Activated T-helper 2 cell treated with anti-CD3 and anti-CD28 coated beads, Interferon-gamma antibody, Interleukin-2, Interleukin-4, amounts not matched to agents 10 μg/mL and 5 μg/mL and 100 μg/mL, durations not matched to agents 14 hours and 24 hours and 36 hours (primary cell): ENCODE results near the gene SNX3. TPM values are rescaled to one million over a fixed set of nuclear protein-coding genes. Genes with fewer than 3 reads are reported as not detected.

Source experiments
- DNase-seq: peaks from one replicate; pipeline ENCODE4 v3.0.0; 2021; ENCODE audit warnings: low spot score
- H3K27ac Mint-ChIP-seq: one replicate; pipeline ENCODE4 v1.8.0; 2021; ENCODE audit warnings: mixed read lengths
- H3K27me3 Mint-ChIP-seq: one replicate; pipeline ENCODE4 v1.8.0; 2021; ENCODE audit warnings: low read depth, mixed read lengths
- H3K36me3 Mint-ChIP-seq: one replicate; pipeline ENCODE4 v1.8.0; 2021; ENCODE audit warnings: low read depth, mixed read lengths
- H3K4me1 Mint-ChIP-seq: one replicate; pipeline ENCODE4 v1.8.0; 2021; ENCODE audit warnings: low read depth, mixed read lengths
- H3K4me3 Mint-ChIP-seq: one replicate; pipeline ENCODE4 v1.8.0; 2021; ENCODE audit warnings: low read depth, mild to moderate bottlenecking, moderate library complexity, mixed read lengths
- H3K9me3 Mint-ChIP-seq: one replicate; pipeline ENCODE4 v1.8.0; 2021; ENCODE audit warnings: mixed read lengths
- intact Hi-C: fragments of 100-400 bp; cut with micrococcal nuclease; formaldehyde crosslinking; loops from one replicate; pipeline ENCODE4 v1.15.1; 2023
- total RNA-seq: library from RNA; stranded (reverse); gene quantifications from 2 replicates; pipeline ENCODE4 v1.2.3, GENCODE V29; 2022

SNX3 gene
- total RNA-seq, 1 donor from 2014 or later = 73.9 TPM

GRCh38 chr6:108222064-108222463, 38.8 kb downstream of the SNX3 start:
- Mint-ChIP-seq H3K4me1 (peaks cover 11% of the 10 kb centered on the region), H3K27ac (peak overlapping the region; percentile 76), H3K36me3 (peaks cover 38% of the 10 kb centered on the region), H3K4me3 (no peak overlapping the region), H3K9me3 (no peaks in the 10 kb centered on the region), H3K27me3 (no peaks in the 10 kb centered on the region)
- DNase-seq = no peak
- intact Hi-C loops = no loop called here

- Mint-ChIP-seq H3K27me3 (no peaks in the 10 kb centered on the region), H3K4me1 (peaks cover 2% of the 10 kb centered on the region), H3K36me3 (peaks cover 38% of the 10 kb centered on the region), H3K9me3 (no peaks in the 10 kb centered on the region), H3K27ac (no peak overlapping the region), H3K4me3 (no peak overlapping the region)
- intact Hi-C loops = no loop called here
- DNase-seq = no peak
Observed at GRCh38 chr6:108211671-108212070, 49.2 kb downstream of the SNX3 start.

- Mint-ChIP-seq H3K27ac (no peak overlapping the region), H3K9me3 (no peaks in the 10 kb centered on the region), H3K36me3 (peaks cover 37% of the 10 kb centered on the region), H3K4me3 (no peak overlapping the region), H3K27me3 (no peaks in the 10 kb centered on the region), H3K4me1 (peaks cover 2% of the 10 kb centered on the region)
- no peak for DNase-seq
- intact Hi-C loops = no loop called here
Observed at GRCh38 chr6:108210556-108210955, 50.3 kb downstream of the SNX3 start.

GRCh38 chr6:108209738-108210137, 51.1 kb downstream of the SNX3 start:
- H3K4me3 Mint-ChIP-seq = no peak overlapping the region
- peaks cover 2% of the 10 kb centered on the region for H3K4me1 Mint-ChIP-seq
- H3K27ac Mint-ChIP-seq = no peak overlapping the region
- H3K9me3 Mint-ChIP-seq = no peaks in the 10 kb centered on the region
- peaks cover 32% of the 10 kb centered on the region for H3K36me3 Mint-ChIP-seq
- H3K27me3 Mint-ChIP-seq = no peaks in the 10 kb centered on the region
- no peak for DNase-seq
- intact Hi-C loops = no loop called here

- peaks cover 27% of the 10 kb centered on the region for H3K36me3 Mint-ChIP-seq
- H3K4me1 Mint-ChIP-seq = peaks cover 2% of the 10 kb centered on the region
- no peaks in the 10 kb centered on the region for H3K27me3 Mint-ChIP-seq
- H3K9me3 Mint-ChIP-seq = no peaks in the 10 kb centered on the region
- DNase-seq = no peak
- H3K4me3 Mint-ChIP-seq = no peak overlapping the region
- intact Hi-C loops = no loop called here
- H3K27ac Mint-ChIP-seq = no peak overlapping the region
Observed at GRCh38 chr6:108207013-108207412, 53.8 kb downstream of the SNX3 start.

- Mint-ChIP-seq H3K4me1 (no peaks in the 10 kb centered on the region), H3K27ac (no peak overlapping the region), H3K36me3 (peaks cover 8% of the 10 kb centered on the region), H3K9me3 (no peaks in the 10 kb centered on the region), H3K27me3 (no peaks in the 10 kb centered on the region), H3K4me3 (no peak overlapping the region)
- intact Hi-C loops = no loop called here
- DNase-seq = no peak
Observed at GRCh38 chr6:108203189-108204112, 57.4 kb downstream of the SNX3 start.

GRCh38 chr6:108200631-108201030, 60.2 kb downstream of the SNX3 start:
- no peaks in the 10 kb centered on the region for H3K4me1 Mint-ChIP-seq
- no peaks in the 10 kb centered on the region for H3K36me3 Mint-ChIP-seq
- no peaks in the 10 kb centered on the region for H3K9me3 Mint-ChIP-seq
- intact Hi-C loops = no loop called here
- H3K27ac Mint-ChIP-seq = no peak overlapping the region
- DNase-seq = no peak
- no peak overlapping the region for H3K4me3 Mint-ChIP-seq
- H3K27me3 Mint-ChIP-seq = no peaks in the 10 kb centered on the region

GRCh38 chr6:108200186-108200585, 60.7 kb downstream of the SNX3 start:
- Mint-ChIP-seq H3K4me1 (no peaks in the 10 kb centered on the region), H3K36me3 (no peaks in the 10 kb centered on the region)

GRCh38 chr6:108198761-108199498, 61.9 kb downstream of the SNX3 start:
- H3K9me3 Mint-ChIP-seq = no peaks in the 10 kb centered on the region
- H3K4me3 Mint-ChIP-seq = no peak overlapping the region
- H3K27ac Mint-ChIP-seq = no peak overlapping the region
- H3K4me1 Mint-ChIP-seq = no peaks in the 10 kb centered on the region
- H3K36me3 Mint-ChIP-seq = no peaks in the 10 kb centered on the region
- intact Hi-C loops = no loop called here
- DNase-seq = no peak
- H3K27me3 Mint-ChIP-seq = peaks cover 4% of the 10 kb centered on the region

More at GRCh38 chr6:108200186-108200585, 60.7 kb downstream of the SNX3 start:
- intact Hi-C loops = no loop called here
- Mint-ChIP-seq H3K4me3 (no peak overlapping the region), H3K27ac (no peak overlapping the region), H3K9me3 (no peaks in the 10 kb centered on the region), H3K27me3 (no peaks in the 10 kb centered on the region)
- no peak for DNase-seq

GRCh38 chr6:108195209-108195608, 65.6 kb downstream of the SNX3 start:
- Mint-ChIP-seq H3K4me1 (no peaks in the 10 kb centered on the region), H3K4me3 (no peak overlapping the region), H3K9me3 (no peaks in the 10 kb centered on the region), H3K27ac (no peak overlapping the region), H3K27me3 (peaks cover 19% of the 10 kb centered on the region), H3K36me3 (no peaks in the 10 kb centered on the region)
- no peak for DNase-seq
- intact Hi-C loops = no loop called here

- DNase-seq = no peak
Observed at GRCh38 chr6:108194503-108194902, 66.3 kb downstream of the SNX3 start.

GRCh38 chr6:108193835-108194234, 67.0 kb downstream of the SNX3 start:
- Mint-ChIP-seq H3K27me3 (peaks cover 30% of the 10 kb centered on the region), H3K9me3 (no peaks in the 10 kb centered on the region), H3K27ac (no peak overlapping the region), H3K4me1 (no peaks in the 10 kb centered on the region), H3K4me3 (no peak overlapping the region), H3K36me3 (no peaks in the 10 kb centered on the region)
- intact Hi-C loops = no loop called here
- no peak for DNase-seq

More at GRCh38 chr6:108194503-108194902, 66.3 kb downstream of the SNX3 start:
- H3K27me3 Mint-ChIP-seq = peaks cover 24% of the 10 kb centered on the region
- H3K4me3 Mint-ChIP-seq = no peak overlapping the region
- H3K9me3 Mint-ChIP-seq = no peaks in the 10 kb centered on the region
- intact Hi-C loops = no loop called here
- no peak overlapping the region for H3K27ac Mint-ChIP-seq
- H3K36me3 Mint-ChIP-seq = no peaks in the 10 kb centered on the region
- no peaks in the 10 kb centered on the region for H3K4me1 Mint-ChIP-seq

GRCh38 chr6:108193131-108193530, 67.7 kb downstream of the SNX3 start:
- DNase-seq = no peak
- Mint-ChIP-seq H3K4me1 (no peaks in the 10 kb centered on the region), H3K36me3 (no peaks in the 10 kb centered on the region), H3K9me3 (no peaks in the 10 kb centered on the region), H3K4me3 (no peak overlapping the region), H3K27ac (no peak overlapping the region), H3K27me3 (peaks cover 34% of the 10 kb centered on the region)
- intact Hi-C loops = no loop called here
